ENCODE data around the gene TNFSF9. TPM values are rescaled to one million over a fixed set of nuclear protein-coding genes. Genes with fewer than 3 reads are reported as not detected.

TNFSF9 gene
- total RNA-seq, result 1.6 and 2.0 TPM in 2 replicates

GRCh38 chr19:6530386-6531162 lies at the start of gene TNFSF9:
Gene TNFSF9 (plus strand): TSS chr19:6531026. CDS start chr19:6531037, 11 bp downstream.
- intact Hi-C loops (cut with micrococcal nuclease), result loop anchor here (5.0 kb wide), 2 partner anchors 207 to 332 kb away; partner anchors contain the start of genes GPR108 and TRIP10

- intact Hi-C loops (cut with micrococcal nuclease), result loop anchor here (1.0 to 2.0 kb wide), 2 partner anchors 21 to 23 kb away; no protein-coding TSS in a partner anchor
These were observed 49.1 kb upstream of the TNFSF9 start, which contains the start of gene DENND1C for GRCh38 chr19:6481541-6482342. Gene DENND1C (minus strand): TSS chr19:6481787. CDS start chr19:6481695, 92 bp downstream.

GRCh38 chr19:6482343-6482686 lies 48.5 kb upstream of the TNFSF9 start:
- intact Hi-C loops (cut with micrococcal nuclease), result no loop called here

GRCh38 chr19:6483235-6483634 lies 47.6 kb upstream of the TNFSF9 start:
- intact Hi-C loops (cut with micrococcal nuclease), result no loop called here

- intact Hi-C loops (cut with micrococcal nuclease), result no loop called here
These were observed 46.6 kb upstream of the TNFSF9 start for GRCh38 chr19:6484230-6484629.

- intact Hi-C loops (cut with micrococcal nuclease), result no loop called here
These were observed 46.0 kb upstream of the TNFSF9 start for GRCh38 chr19:6484831-6485230.

- intact Hi-C loops (cut with micrococcal nuclease), result no loop called here
These were observed 41.4 kb upstream of the TNFSF9 start for GRCh38 chr19:6489278-6490061.

- intact Hi-C loops (cut with micrococcal nuclease), result no loop called here
These were observed 40.7 kb upstream of the TNFSF9 start for GRCh38 chr19:6490134-6490533.

- intact Hi-C loops (cut with micrococcal nuclease), result no loop called here
These were observed 38.8 kb upstream of the TNFSF9 start for GRCh38 chr19:6491802-6492592.

- intact Hi-C loops (cut with micrococcal nuclease), result no loop called here
These were observed 36.3 kb upstream of the TNFSF9 start for GRCh38 chr19:6494438-6495036.

- intact Hi-C loops (cut with micrococcal nuclease), result no loop called here
These were observed 34.9 kb upstream of the TNFSF9 start for GRCh38 chr19:6495947-6496346.

- intact Hi-C loops (cut with micrococcal nuclease), result no loop called here
These were observed 32.4 kb upstream of the TNFSF9 start for GRCh38 chr19:6498294-6499036.

GRCh38 chr19:6499052-6499790 lies 31.6 kb upstream of the TNFSF9 start:
- intact Hi-C loops (cut with micrococcal nuclease), result no loop called here

- intact Hi-C loops (cut with micrococcal nuclease), result loop anchor here (10.0 kb wide), 1 partner anchor 76 kb away; the partner anchor contains the start of gene KHSRP
These were observed 29.7 kb upstream of the TNFSF9 start for GRCh38 chr19:6500837-6501739.

- intact Hi-C loops (cut with micrococcal nuclease), result loop anchor here (10.0 kb wide), 1 partner anchor 77 kb away; the partner anchor contains the start of gene KHSRP
These were observed 28.8 kb upstream of the TNFSF9 start, which contains the start of gene TUBB4A for GRCh38 chr19:6501740-6502648. Gene TUBB4A (minus strand): TSS chr19:6502309. CDS start chr19:6502212, 97 bp downstream.

Measured in T-helper 2 cell treated with Interferon-gamma antibody and Interleukin-4, amounts not matched to agents 100 ng/mL and 5 ng/mL, for 36 hours (primary cell).